Activated naive CD8-positive, alpha-beta T cell treated with anti-CD3 and anti-CD28 coated beads, Interleukin-2, amount 50 U/mL, for 16 hours (primary cell): Measurements from ENCODE around the gene FBXO22.
"Not testable (repeated sequence)": the region's sequence is repeated elsewhere in the genome, so short reads cannot be mapped to it uniquely, and the experiment has no call there.

Experiments used
- DNase-seq: peaks from one replicate; pipeline ENCODE4 v3.0.0-alpha.2; 2020; ENCODE audit warnings: low read depth, low spot score

Gene FBXO22

GRCh38 chr15:75976766-75977165 lies 73.1 kb downstream of the FBXO22 start:
- DNase-seq: not testable (repeated sequence)

- DNase-seq: no peak
Observed at GRCh38 chr15:75981149-75981815, 77.6 kb downstream of the FBXO22 start.

- no peak for DNase-seq
Observed at GRCh38 chr15:75982468-75982867, 78.8 kb downstream of the FBXO22 start.

GRCh38 chr15:75984706-75985105 lies 81.0 kb downstream of the FBXO22 start:
- not testable (repeated sequence) for DNase-seq

GRCh38 chr15:75985971-75986370 lies 82.3 kb downstream of the FBXO22 start:
- no peak for DNase-seq

- DNase-seq: no peak
Observed at GRCh38 chr15:75989045-75989444, 85.4 kb downstream of the FBXO22 start.

- no peak for DNase-seq
Observed at GRCh38 chr15:75989875-75990274, 86.2 kb downstream of the FBXO22 start.
